ENCODE measurements around the gene MT3. TPM values are rescaled to one million over a fixed set of nuclear protein-coding genes. Genes with fewer than 3 reads are reported as not detected.

MT3 gene
- total and polyA plus RNA-seq, 9 of the 15 experiments (the other 6 are each of a cell fraction or from before 2014, with no cell fraction given) = not detected

- H3K27ac ChIP-seq (ENCODE audit: extremely low read depth, low read depth, low read length) = no peak overlapping the region
- DNase-seq (ENCODE audit: extremely low read depth in 1 of 4, low spot score in 3 of 4) (no peak), ATAC-seq (no peak), FAIRE-seq (no peak)
- H2AFZ ChIP-seq (ENCODE audit: low read depth, low read length) = no peak overlapping the region
- H3K9me3 ChIP-seq (replicated peaks; ENCODE audit: control insufficient read depth, insufficient read depth, low read depth, low read length) = no peaks in the 10 kb centered on the region
- BruUV-seq (replicated peaks) = no TSS peak
- H3K27me3 ChIP-seq (ENCODE audit: control insufficient read depth in 2 of 2, insufficient read depth in 2 of 2, low read length in 2 of 2) = peaks cover 47 to 81% of the 10 kb centered on the region in 2 experiments
- H4K20me1 ChIP-seq (replicated peaks; ENCODE audit: control insufficient read depth, insufficient read depth, low read length) = 0 out of 2 replicates have a peak, but pooled peaks cover 7% of the 10 kb centered on the region
- H3K36me3 ChIP-seq (ENCODE audit: control insufficient read depth, insufficient read depth, low read length) = no peaks in the 10 kb centered on the region
- intact Hi-C loops (cut with micrococcal nuclease) = no loop called here
- H3K4me1 ChIP-seq (replicated peaks in 1 of 2; ENCODE audit: control insufficient read depth in 2 of 2, insufficient read depth in 2 of 2, low read length in 2 of 2) = peaks cover 0 to 22% of the 10 kb centered on the region in 2 experiments; a peak in 2 of 5 replicates
- no peak overlapping the region for H3K4me3 ChIP-seq
- H3K4me2 ChIP-seq (ENCODE audit: insufficient read depth, low read length) = no peak overlapping the region
- 6% methylated on average over 7 of the region's 7 CpGs for WGBS (ENCODE audit: insufficient coverage, low coverage, missing lambda C conversion rate)
- TF ChIP-seq BRD9 (IDR thresholded peaks at IDR 0.05; ENCODE audit: low read depth, partially characterized antibody) = no peak
- TF ChIP-seq THRA (IDR thresholded peaks at IDR 0.05) = no peak
- no peak for TF ChIP-seq ZNF444 (CRISPR knock-in tag; IDR thresholded peaks at IDR 0.05)
- no peak for TF ChIP-seq GTF2F1 (IDR thresholded peaks at IDR 0.05; ENCODE audit: low read depth, low read length)
- TF ChIP-seq ZNF224 (CRISPR knock-in tag; IDR thresholded peaks at IDR 0.05) = no peak
- TF ChIP-seq ZNF41 (CRISPR knock-in tag; conservative IDR thresholded peaks at IDR 0.05) = no peak
- TF ChIP-seq FOS (IDR thresholded peaks at IDR 0.05; ENCODE audit: extremely low read depth, insufficient read length) = no peak
- no peak for TF ChIP-seq ZNF277 (CRISPR knock-in tag; IDR thresholded peaks at IDR 0.05; ENCODE audit: borderline replicate concordance)
- TF ChIP-seq, protein P1, sequence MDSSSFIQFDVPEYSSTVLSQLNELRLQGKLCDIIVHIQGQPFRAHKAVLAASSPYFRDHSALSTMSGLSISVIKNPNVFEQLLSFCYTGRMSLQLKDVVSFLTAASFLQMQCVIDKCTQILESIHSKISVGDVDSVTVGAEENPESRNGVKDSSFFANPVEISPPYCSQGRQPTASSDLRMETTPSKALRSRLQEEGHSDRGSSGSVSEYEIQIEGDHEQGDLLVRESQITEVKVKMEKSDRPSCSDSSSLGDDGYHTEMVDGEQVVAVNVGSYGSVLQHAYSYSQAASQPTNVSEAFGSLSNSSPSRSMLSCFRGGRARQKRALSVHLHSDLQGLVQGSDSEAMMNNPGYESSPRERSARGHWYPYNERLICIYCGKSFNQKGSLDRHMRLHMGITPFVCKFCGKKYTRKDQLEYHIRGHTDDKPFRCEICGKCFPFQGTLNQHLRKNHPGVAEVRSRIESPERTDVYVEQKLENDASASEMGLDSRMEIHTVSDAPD (CRISPR knock-in tag; IDR thresholded peaks at IDR 0.05) = no peak
- no peak overlapping the region for H3K9ac ChIP-seq (ENCODE audit: insufficient read depth in 1 of 2, low read depth in 2 of 2, low read length in 2 of 2)
- CTCF ChIA-PET (ENCODE audit: low intra/inter-chr PET ratio) = no interaction called here
- H3K9me1 ChIP-seq (ENCODE audit: control insufficient read depth, insufficient read depth, low read length) = no peaks in the 10 kb centered on the region
- in situ Hi-C loops (cut with MboI) = no loop called here
- no peaks in the 10 kb centered on the region for H3K79me2 ChIP-seq (ENCODE audit: control insufficient read depth, insufficient read depth, low read length)
- POLR2A ChIA-PET = no interaction called here
Measured at GRCh38 chr16:56633535-56633934, 44.2 kb downstream of the MT3 start.
